K562 (cell line): ENCODE results near the gene IMMP2L. TPM values are rescaled to one million over a fixed set of nuclear protein-coding genes. Genes with fewer than 3 reads are reported as not detected.

Source experiments
- ATAC-seq: fragments of 200-7000 bp; cut with Tn5 transposase; 3 replicates; pipeline ENCODE4 v1.9.1; 2020; ENCODE audit warnings: moderate library complexity
- BruUV-seq: library from RNA; stranded (reverse); fragments of 400-500 nt; replicated peaks from 2 replicates; lab custom pipeline; 2021; lab: Mats Ljungman, UMichigan
- CTCF ChIA-PET: fragments of 300-600 bp; formaldehyde crosslinking; extraction: SDS; loops from one replicate; lab custom pipeline; 2021; ENCODE audit warnings: low intra/inter-chr PET ratio; lab: Yijun Ruan, JAX
- POLR2A ChIA-PET: fragments of 300-600, 350-650 bp; sonication (Branson Sonifier 250); formaldehyde crosslinking; extraction: SDS; loops from one replicate; lab custom pipeline; 2021; ENCODE audit warnings: antibody characterized with exemption, inconsistent platforms; lab: Yijun Ruan, JAX
- DNase-seq, 4 experiments: peaks; one replicate each; pipeline versions ENCODE4 v3.0.0 to v3.0.0-alpha.2; 2011 to 2018; ENCODE audit warnings: low spot score in 3 of 4, mixed read lengths in 3 of 4; ENCODE audit errors: extremely low read depth in 1 of 4
- FAIRE-seq: peaks from 2 replicates; lab custom pipeline; 2011; peaks lifted over from hg19 to GRCh38; lab: Jason Lieb, UNC
- H2AFZ ChIP-seq: 2 replicates; pipeline ENCODE4 v1.6.0; 2011; ENCODE audit warnings: low read depth, low read length, control low read depth, inconsistent platforms
- H3K27ac ChIP-seq: fragments of 200-600 bp; 3 replicates; pipeline ENCODE4 v1.8.0; 2011; ENCODE audit warnings: low read depth, mild to moderate bottlenecking, control low read depth, inconsistent platforms, low read length, moderate library complexity, mixed read lengths; ENCODE audit errors: extremely low read depth
- H3K27me3 ChIP-seq, 2 experiments: fragments of 300-600 bp in 1 of 2; 2 replicates in 1 of 2; 3 replicates in 1 of 2; pipeline versions ENCODE4 v1.6.0 to v1.8.0; 2011; ENCODE audit warnings: inconsistent platforms in 2 of 2, low read length in 2 of 2, mild to moderate bottlenecking in 1 of 2, mixed read lengths in 1 of 2, moderate library complexity in 1 of 2; ENCODE audit not compliant: control insufficient read depth in 2 of 2, insufficient read depth in 2 of 2
- H3K36me3 ChIP-seq: fragments of 300-600 bp; 3 replicates; pipeline ENCODE4 v1.8.0; 2011; ENCODE audit warnings: mild to moderate bottlenecking, low read length, inconsistent platforms; ENCODE audit not compliant: control insufficient read depth, insufficient read depth
- H3K4me1 ChIP-seq, 2 experiments: fragments of 200-600 bp in 1 of 2; replicated peaks in 1 of 2; 2 replicates in 1 of 2; 3 replicates in 1 of 2; pipeline versions ENCODE4 v1.5.1 to v1.8.0; 2011; ENCODE audit warnings: inconsistent platforms in 2 of 2, low read length in 2 of 2, mild to moderate bottlenecking in 1 of 2, mixed read lengths in 1 of 2, moderate library complexity in 1 of 2; ENCODE audit not compliant: control insufficient read depth in 2 of 2, insufficient read depth in 2 of 2
- H3K4me2 ChIP-seq: 2 replicates; pipeline ENCODE4 v1.6.1; 2011; ENCODE audit warnings: low read length, control low read depth, inconsistent platforms, mixed read lengths; ENCODE audit not compliant: insufficient read depth
- H3K4me3 ChIP-seq: fragments of 200-600 bp; sonication (generic), shearing (Covaris generic); 2 replicates; pipeline ENCODE4 v1.5.1; 2016; ENCODE audit warnings: control low read depth, inconsistent platforms
- H3K79me2 ChIP-seq: fragments of 200-600 bp; 3 replicates; pipeline ENCODE4 v1.8.0; 2011; ENCODE audit warnings: low read length, inconsistent platforms; ENCODE audit not compliant: control insufficient read depth, insufficient read depth
- H3K9ac ChIP-seq, 2 experiments: 2 replicates each; pipeline versions ENCODE4 v1.6.0 to v1.6.1; 2011; ENCODE audit warnings: low read depth in 2 of 2, low read length in 2 of 2, control low read depth in 1 of 2, inconsistent platforms in 1 of 2, mild to moderate bottlenecking in 1 of 2, mixed read lengths in 1 of 2; ENCODE audit not compliant: insufficient read depth in 1 of 2
- H3K9me1 ChIP-seq: one replicate; pipeline ENCODE4 v1.6.0; 2011; ENCODE audit warnings: inconsistent platforms, mild to moderate bottlenecking, low read length, moderate library complexity; ENCODE audit not compliant: control insufficient read depth, insufficient read depth
- H3K9me3 ChIP-seq: replicated peaks from 2 replicates; pipeline ENCODE4 v1.5.1; 2011; ENCODE audit warnings: low read depth, low read length, inconsistent platforms; ENCODE audit not compliant: control insufficient read depth, insufficient read depth
- H4K20me1 ChIP-seq: replicated peaks from 2 replicates; pipeline ENCODE4 v1.6.1; 2011; ENCODE audit warnings: low read length, inconsistent platforms, mixed read lengths; ENCODE audit not compliant: control insufficient read depth, insufficient read depth
- ARNT ChIP-seq, 2 experiments: fragments of 450-650 bp; IDR thresholded peaks; 2 replicates each; pipeline ENCODE4 v1.6.1; 2016; ENCODE audit warnings: mild to moderate bottlenecking in 1 of 2
- ETV6 ChIP-seq, 3 experiments: fragments of 150-350 bp in 1 of 3; sonication (generic) in 1 of 3; formaldehyde crosslinking in 1 of 3; IDR thresholded peaks; 2 replicates each; pipeline versions ENCODE4 v1.6.1 to v1.8.0; 2014 to 2022; ENCODE audit warnings: borderline replicate concordance in 2 of 3, low read depth in 2 of 3, antibody characterized with exemption in 1 of 3, low read length in 1 of 3, mild to moderate bottlenecking in 1 of 3, missing genetic modification reagents in 1 of 3
- EWSR1 ChIP-seq: fragments of 450-650 bp; IDR thresholded peaks from 2 replicates; pipeline ENCODE4 v1.6.1; 2018; ENCODE audit warnings: borderline replicate concordance, mild to moderate bottlenecking, low read depth, moderate library complexity; ENCODE audit not compliant: partially characterized antibody
- GATAD2A ChIP-seq: fragments of 450-650 bp; IDR thresholded peaks from 2 replicates; pipeline ENCODE4 v1.6.1; 2017
- KLF6 ChIP-seq: fragments of 250-450 bp; sonication (Bioruptor Pico); IDR thresholded peaks from 2 replicates; pipeline ENCODE4 v1.4.0; 2020; ENCODE audit warnings: mild to moderate bottlenecking, moderate library complexity, borderline replicate concordance
- MAFG ChIP-seq: fragments of 450-650 bp; conservative IDR thresholded peaks from 2 replicates; pipeline ENCODE4 v1.6.1; 2016; ENCODE audit warnings: missing genetic modification characterization, missing compliant biosample characterization
- NFIC ChIP-seq: fragments of 450-650 bp; IDR thresholded peaks from 2 replicates; pipeline ENCODE4 v1.6.1; 2017; ENCODE audit warnings: mild to moderate bottlenecking, inconsistent platforms
- POLR3A ChIP-seq: IDR thresholded peaks from 2 replicates; pipeline ENCODE4 v1.6.1; 2011; ENCODE audit warnings: borderline replicate concordance, mild to moderate bottlenecking, moderate library complexity; ENCODE audit not compliant: insufficient read length, insufficient read depth; ENCODE audit errors: extremely low read depth
- RUNX1 ChIP-seq: sonication (generic); IDR thresholded peaks from 2 replicates; pipeline ENCODE4 v1.6.1; 2016; ENCODE audit warnings: antibody characterized with exemption, low read depth
- SP2 ChIP-seq: IDR thresholded peaks from 2 replicates; pipeline ENCODE4 v1.6.1; 2011; ENCODE audit warnings: mild to moderate bottlenecking, low read depth, low read length, moderate library complexity; ENCODE audit not compliant: poor library complexity, severe bottlenecking; ENCODE audit errors: extremely low read depth
- TBP ChIP-seq: optimal IDR thresholded peaks from 2 replicates; pipeline ENCODE3; 2011; ENCODE audit warnings: low read depth, low read length, improper control_type of control experiment
- TCFL5 ChIP-seq: fragments of 250-450 bp; sonication (Bioruptor Pico); conservative IDR thresholded peaks from 2 replicates; pipeline ENCODE4 v1.6.1; 2021; ENCODE audit warnings: mild to moderate bottlenecking, moderate library complexity, matching md5 sums
- ZFX ChIP-seq: sonication (generic); formaldehyde crosslinking; IDR thresholded peaks from 2 replicates; pipeline ENCODE4 v1.8.0; 2022; ENCODE audit warnings: mild to moderate bottlenecking, missing genetic modification reagents, moderate library complexity
- ZNF263 ChIP-seq: sonication (generic); formaldehyde crosslinking; IDR thresholded peaks from 2 replicates; pipeline ENCODE4 v1.8.0; 2022; ENCODE audit warnings: mild to moderate bottlenecking, missing genetic modification reagents, borderline replicate concordance
- ZNF780A ChIP-seq: fragments of 250-450 bp; sonication (Bioruptor Pico); IDR thresholded peaks from 2 replicates; pipeline ENCODE4 v1.5.0; 2021; ENCODE audit warnings: mild to moderate bottlenecking
- WGBS: fragments of 100-300 bp; shearing (Covaris generic); methylation state at CpG from one replicate; pipeline ENCODE4 v1.1.6; 2016; ENCODE audit warnings: low coverage, mixed read lengths; ENCODE audit not compliant: insufficient coverage; ENCODE audit errors: missing lambda C conversion rate; 5-methylcytosine and 5-hydroxymethylcytosine counted together
- in situ Hi-C: fragments of 300-500 bp; cut with MboI; formaldehyde crosslinking; loops from 4 replicates; pipeline ENCODE4 v1.15.0; 2018; ENCODE audit warnings: inconsistent platforms, mixed read lengths
- intact Hi-C: fragments of 100-400 bp; cut with micrococcal nuclease; formaldehyde crosslinking; loops from 2 replicates; pipeline ENCODE4 v1.14.2; 2022
- polyA plus RNA-seq, 8 experiments: library from polyadenylated mRNA; depleted of rRNA in 4 of 8; stranded (reverse) in 5 of 8; unstranded in 3 of 8; fragments of >200 nt; fragmentation: Nextera tagmentation in 2 of 8; fragmentation: Illumina TruSeq in 1 of 8; extraction: Ambion mirVana in 2 of 8; extraction: Trizol in 1 of 8; gene quantifications; 2 replicates each; pipeline versions ENCODE4 v1.2.1 to v1.2.3, GENCODE V29; 2011 to 2014; ENCODE audit warnings: inconsistent platforms in 1 of 8, missing spikeins in 1 of 8
- total RNA-seq, 7 experiments: library from RNA; depleted of rRNA in 6 of 7; stranded (reverse); fragments of >200 nt in 6 of 7; fragmentation: Illumina TruSeq in 2 of 7; extraction: Trizol in 2 of 7; gene quantifications; 2 replicates each; pipeline versions ENCODE4 v1.2.1 to v1.2.3, GENCODE V29; 2011 to 2021; ENCODE audit warnings: low replicate concordance in 1 of 7
- TF ChIP-seq, protein P1 (sequence below): fragments of 250-450 bp; sonication (Bioruptor Pico); IDR thresholded peaks from 2 replicates; pipeline ENCODE4 v1.9.0; 2021; ENCODE audit warnings: mild to moderate bottlenecking

Gene IMMP2L
- total and polyA plus RNA-seq, 9 of the 15 experiments (the other 6 are each of a cell fraction or from before 2014, with no cell fraction given): 29.7 to 116 (median 53.0) TPM

DNA sequence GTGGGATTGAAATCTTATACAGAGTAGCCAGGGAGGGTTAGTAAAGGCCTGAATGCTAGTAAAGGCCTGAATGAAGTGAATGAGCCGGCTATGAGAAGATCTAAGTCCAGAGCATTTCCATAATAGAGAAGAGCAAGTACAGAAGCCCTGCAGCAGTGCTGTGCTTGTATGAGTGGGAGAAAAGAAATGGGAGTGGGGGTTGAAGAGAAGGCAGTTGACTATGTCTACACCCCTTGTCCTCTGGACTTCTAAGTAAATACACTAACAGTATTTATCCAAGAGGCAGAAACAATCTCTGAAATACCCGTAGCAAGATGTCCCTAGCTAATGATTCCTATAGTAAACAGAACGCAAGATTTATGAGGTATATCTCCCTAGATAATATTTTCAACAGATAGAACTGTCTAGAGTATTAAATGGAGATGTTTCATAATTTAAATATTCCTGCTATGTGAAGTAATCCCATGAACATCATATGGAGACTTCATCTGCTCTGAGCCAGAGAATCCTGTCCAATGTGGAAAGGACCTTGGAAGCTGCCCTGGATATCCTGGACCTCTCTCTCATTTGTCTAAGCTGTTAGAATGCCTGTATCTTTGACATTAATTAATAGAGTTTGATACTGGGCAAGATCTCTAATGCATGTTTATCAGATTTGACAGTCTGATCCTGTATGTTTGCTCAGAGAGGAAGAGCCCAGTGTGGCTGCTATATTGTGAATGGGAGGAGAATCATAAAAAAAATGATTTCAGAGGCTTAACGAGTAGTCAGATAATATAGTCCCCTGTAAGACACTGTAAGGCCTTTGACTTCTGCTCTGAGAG, 299.8 kb downstream of the IMMP2L start:
- POLR2A ChIA-PET: interaction anchor here (0.6 to 1.7 kb wide), 3 partner anchors 9 to 299 kb away, joined by 3 read pairs; no protein-coding TSS in a partner anchor
- intact Hi-C loops: no loop called here
- 76% methylated on average over 4 of the region's 4 CpGs for WGBS

More for the DNA sequence above, 299.8 kb downstream of the IMMP2L start:
- H2AFZ ChIP-seq: no peak overlapping the region
- BruUV-seq: no TSS peak
- no peak overlapping the region for H3K9ac ChIP-seq
- H3K79me2 ChIP-seq: no peaks in the 10 kb centered on the region
- in situ Hi-C loops: no loop called here
- H3K4me2 ChIP-seq: no peak overlapping the region
- ATAC-seq (peak; percentile 19; the same call in 2 of the 3 replicates), DNase-seq (no peak), FAIRE-seq (no peak)
- H3K9me1 ChIP-seq: no peaks in the 10 kb centered on the region
- no peaks in the 10 kb centered on the region for H3K36me3 ChIP-seq
- CTCF ChIA-PET: no interaction called here
- H4K20me1 ChIP-seq: no peaks in the 10 kb centered on the region
- TF ChIP-seq ZNF780A (CRISPR knock-in tag) (no peak), RUNX1 (no peak), SP2 (no peak), ZNF263 (CRISPR knock-in tag) (no peak), KLF6 (CRISPR knock-in tag) (no peak), TBP (no peak), EWSR1 (no peak), NFIC (no peak), MAFG (tag) (no peak), POLR3A (no peak), ETV6 (IDR thresholded peaks at IDR 0.05; ENCODE audit: borderline replicate concordance in 1 of 2, low read depth in 2 of 2, low read length in 1 of 2) (no peak), ETV6 (CRISPR knock-in tag; IDR thresholded peaks at IDR 0.05; ENCODE audit: borderline replicate concordance) (no peak), ZFX (CRISPR knock-in tag) (no peak), GATAD2A (no peak), ARNT (IDR thresholded peaks at IDR 0.05) (no peak), TCFL5 (CRISPR knock-in tag) (no peak)
- TF ChIP-seq, protein P1, sequence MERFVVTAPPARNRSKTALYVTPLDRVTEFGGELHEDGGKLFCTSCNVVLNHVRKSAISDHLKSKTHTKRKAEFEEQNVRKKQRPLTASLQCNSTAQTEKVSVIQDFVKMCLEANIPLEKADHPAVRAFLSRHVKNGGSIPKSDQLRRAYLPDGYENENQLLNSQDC (CRISPR knock-in tag): no peak
- H3K9me3 ChIP-seq: no peaks in the 10 kb centered on the region
- H3K27ac ChIP-seq: no peak overlapping the region
- H3K4me1 ChIP-seq: no peaks in the 10 kb centered on the region
- no peak overlapping the region for H3K4me3 ChIP-seq
- no peaks in the 10 kb centered on the region for H3K27me3 ChIP-seq
